Epithelial cell of proximal tubule (primary cell): ENCODE measurements around the gene GLRB. TPM values are rescaled to one million over a fixed set of nuclear protein-coding genes. Genes with fewer than 3 reads are reported as not detected.

ENCODE experiments used
- DNase-seq: peaks from one replicate; pipeline ENCODE4 v3.0.0-alpha.2; 2011; ENCODE audit warnings: low read depth
- H3K4me3 ChIP-seq: 2 replicates; pipeline ENCODE4 v1.5.1; 2011; ENCODE audit warnings: low read depth, mild to moderate bottlenecking, low read length
- total RNA-seq: library from RNA; depleted of rRNA; stranded (reverse); fragments of >200 nt; gene quantifications from 2 replicates; pipeline ENCODE4 v1.2.3, GENCODE V29; 2015
- TF ChIP-seq, protein P1 (sequence below): conservative IDR thresholded peaks from 2 replicates; pipeline ENCODE4 v1.5.1; 2012; ENCODE audit warnings: low read depth, mild to moderate bottlenecking, low read length

GLRB gene
- total RNA-seq, 1 donor from 2014 or later, result 6.6 TPM

DNA sequence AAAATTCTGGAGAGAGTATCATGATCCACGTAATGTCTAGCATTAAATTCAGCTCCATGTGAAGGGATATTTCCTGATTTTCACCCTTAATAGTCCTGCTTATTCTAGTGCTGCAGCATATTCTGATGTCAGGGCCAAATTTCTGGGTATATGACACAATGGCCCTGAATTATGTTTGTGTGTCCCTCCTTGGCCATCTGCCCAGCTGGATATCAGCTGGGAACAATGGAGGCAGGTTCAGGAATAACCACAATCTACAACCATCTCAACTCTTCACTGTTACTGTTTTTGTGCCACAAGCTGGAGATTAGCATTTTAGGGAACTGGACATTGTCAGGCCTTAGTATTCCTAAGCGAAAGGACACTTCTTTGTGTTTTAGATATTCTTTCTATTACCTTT lies 3.5 kb downstream of the GLRB start:
- no peak overlapping the region for H3K4me3 ChIP-seq
- DNase-seq, result no peak
- TF ChIP-seq, protein P1, sequence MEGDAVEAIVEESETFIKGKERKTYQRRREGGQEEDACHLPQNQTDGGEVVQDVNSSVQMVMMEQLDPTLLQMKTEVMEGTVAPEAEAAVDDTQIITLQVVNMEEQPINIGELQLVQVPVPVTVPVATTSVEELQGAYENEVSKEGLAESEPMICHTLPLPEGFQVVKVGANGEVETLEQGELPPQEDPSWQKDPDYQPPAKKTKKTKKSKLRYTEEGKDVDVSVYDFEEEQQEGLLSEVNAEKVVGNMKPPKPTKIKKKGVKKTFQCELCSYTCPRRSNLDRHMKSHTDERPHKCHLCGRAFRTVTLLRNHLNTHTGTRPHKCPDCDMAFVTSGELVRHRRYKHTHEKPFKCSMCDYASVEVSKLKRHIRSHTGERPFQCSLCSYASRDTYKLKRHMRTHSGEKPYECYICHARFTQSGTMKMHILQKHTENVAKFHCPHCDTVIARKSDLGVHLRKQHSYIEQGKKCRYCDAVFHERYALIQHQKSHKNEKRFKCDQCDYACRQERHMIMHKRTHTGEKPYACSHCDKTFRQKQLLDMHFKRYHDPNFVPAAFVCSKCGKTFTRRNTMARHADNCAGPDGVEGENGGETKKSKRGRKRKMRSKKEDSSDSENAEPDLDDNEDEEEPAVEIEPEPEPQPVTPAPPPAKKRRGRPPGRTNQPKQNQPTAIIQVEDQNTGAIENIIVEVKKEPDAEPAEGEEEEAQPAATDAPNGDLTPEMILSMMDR, result no peak

GRCh38 chr4:157080605-157081004 lies 4.7 kb downstream of the GLRB start:
- TF ChIP-seq, protein P1, result no peak
- DNase-seq, result no peak
- no peak overlapping the region for H3K4me3 ChIP-seq

GRCh38 chr4:157095716-157096115 lies 19.8 kb downstream of the GLRB start:
- no peak for DNase-seq
- TF ChIP-seq, protein P1, result no peak
- no peak overlapping the region for H3K4me3 ChIP-seq

GRCh38 chr4:157096439-157096838 lies 20.5 kb downstream of the GLRB start:
- no peak for DNase-seq
- TF ChIP-seq, protein P1, result no peak
- no peak overlapping the region for H3K4me3 ChIP-seq

DNA sequence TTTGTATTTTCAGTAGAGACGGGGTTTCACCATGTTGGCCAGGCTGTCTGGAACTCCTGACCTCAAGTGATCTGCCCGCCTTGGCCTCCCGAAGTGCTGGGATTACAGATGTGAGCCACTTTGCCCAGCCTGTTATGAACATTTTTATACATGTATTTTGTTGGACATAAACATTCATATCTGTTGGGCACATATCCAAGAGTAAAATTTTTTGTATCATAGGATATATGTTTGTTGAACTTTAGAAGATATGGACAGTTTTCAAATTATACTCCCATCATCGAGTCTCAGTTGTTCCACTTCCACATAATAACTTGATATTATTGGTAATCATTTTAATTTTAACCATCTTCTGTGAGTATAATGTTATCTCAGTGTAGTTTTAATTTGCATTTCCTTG lies 23.6 kb downstream of the GLRB start:
- H3K4me3 ChIP-seq, result no peak overlapping the region
- no peak for DNase-seq
- TF ChIP-seq, protein P1, result no peak

- TF ChIP-seq, protein P1, result no peak
- H3K4me3 ChIP-seq, result no peak overlapping the region
- DNase-seq, result no peak
Measured at GRCh38 chr4:157104541-157104940, 28.6 kb downstream of the GLRB start.

- no peak overlapping the region for H3K4me3 ChIP-seq
- DNase-seq, result no peak
- TF ChIP-seq, protein P1, result no peak
Measured at GRCh38 chr4:157114671-157115070, 38.7 kb downstream of the GLRB start.
